ENCODE measurements around the gene RIMS1.

Gene RIMS1

GRCh38 chr6:72083976-72084375 lies 197.6 kb downstream of the RIMS1 start:
- TF ChIP-seq CREB5 (CRISPR knock-in tag; IDR thresholded peaks at IDR 0.05; ENCODE audit: low read depth) (no peak), TSHZ2 (CRISPR knock-in tag; IDR thresholded peaks at IDR 0.05) (no peak), POU6F1 (CRISPR knock-in tag; IDR thresholded peaks at IDR 0.05; ENCODE audit: borderline replicate concordance, low read depth) (no peak), ZNF8 (CRISPR knock-in tag; IDR thresholded peaks at IDR 0.05) (no peak), SNAI2 (CRISPR knock-in tag; IDR thresholded peaks at IDR 0.05) (no peak), OSR1 (CRISPR knock-in tag; IDR thresholded peaks at IDR 0.05) (no peak), PPARA (CRISPR knock-in tag; IDR thresholded peaks at IDR 0.05; ENCODE audit: borderline replicate concordance) (no peak), CSDC2 (CRISPR knock-in tag; IDR thresholded peaks at IDR 0.05) (no peak), PATZ1 (CRISPR knock-in tag; IDR thresholded peaks at IDR 0.05; ENCODE audit: borderline replicate concordance) (no peak), ZNF565 (CRISPR knock-in tag; conservative IDR thresholded peaks at IDR 0.05; ENCODE audit: low read depth) (no peak), ISL1 (CRISPR knock-in tag; IDR thresholded peaks at IDR 0.05) (no peak), TOX (CRISPR knock-in tag; IDR thresholded peaks at IDR 0.05; ENCODE audit: borderline replicate concordance) (no peak), ZFP3 (CRISPR knock-in tag; IDR thresholded peaks at IDR 0.05) (no peak), TCF4 (CRISPR knock-in tag; IDR thresholded peaks at IDR 0.05; ENCODE audit: borderline replicate concordance) (no peak)
- ATAC-seq: no peak

GRCh38 chr6:72084992-72085569 lies 198.7 kb downstream of the RIMS1 start:
- no peak for ATAC-seq
- TF ChIP-seq PATZ1 (CRISPR knock-in tag; IDR thresholded peaks at IDR 0.05; ENCODE audit: borderline replicate concordance) (no peak), ZC3H10 (CRISPR knock-in tag; IDR thresholded peaks at IDR 0.05) (no peak), ZFP30 (CRISPR knock-in tag; IDR thresholded peaks at IDR 0.05) (no peak), ZNF8 (CRISPR knock-in tag; IDR thresholded peaks at IDR 0.05) (no peak), CREB5 (CRISPR knock-in tag; IDR thresholded peaks at IDR 0.05; ENCODE audit: low read depth) (no peak), POU6F1 (CRISPR knock-in tag; IDR thresholded peaks at IDR 0.05; ENCODE audit: borderline replicate concordance, low read depth) (no peak)
